Keratinocyte (primary cell): ENCODE measurements around the gene FXN. TPM values are rescaled to one million over a fixed set of nuclear protein-coding genes. Genes with fewer than 3 reads are reported as not detected.

Experiments used
- DNase-seq: peaks from one replicate; pipeline ENCODE4 v3.0.0-alpha.2; 2011; ENCODE audit warnings: low read depth, missing footprints, low spot score
- FAIRE-seq: peaks from 2 replicates; lab custom pipeline; 2011; peaks lifted over from hg19 to GRCh38; lab: Jason Lieb, UNC
- H2AFZ ChIP-seq: 2 replicates; pipeline ENCODE4 v1.6.0; 2012; ENCODE audit warnings: low read length, control low read depth, inconsistent platforms; ENCODE audit not compliant: control insufficient read depth
- H3K27ac ChIP-seq: 2 replicates; pipeline ENCODE4 v1.5.1; 2011; ENCODE audit warnings: low read length; ENCODE audit not compliant: control insufficient read depth, insufficient read depth
- H3K27me3 ChIP-seq: 3 replicates; pipeline ENCODE4 v1.6.0; 2011; ENCODE audit warnings: low read length; ENCODE audit not compliant: control insufficient read depth, insufficient read depth; ENCODE audit errors: extremely low read depth
- H3K36me3 ChIP-seq, 2 experiments: 2 replicates in 1 of 2; 3 replicates in 1 of 2; pipeline ENCODE4 v1.5.1; 2011; ENCODE audit warnings: low read length in 2 of 2, mild to moderate bottlenecking in 1 of 2; ENCODE audit not compliant: control insufficient read depth in 2 of 2, insufficient read depth in 2 of 2; ENCODE audit errors: extremely low read depth in 1 of 2
- H3K4me1 ChIP-seq: 3 replicates; pipeline ENCODE4 v1.5.1; 2011; ENCODE audit warnings: low read length; ENCODE audit not compliant: control insufficient read depth, insufficient read depth; ENCODE audit errors: extremely low read depth
- H3K4me2 ChIP-seq: 3 replicates; pipeline ENCODE4 v1.6.0; 2011; ENCODE audit warnings: low read depth, low read length; ENCODE audit not compliant: control insufficient read depth, insufficient read depth; ENCODE audit errors: extremely low read depth
- H3K4me3 ChIP-seq, 3 experiments: fragments of 200-600 bp in 1 of 3; sonication (generic) in 1 of 3; 2 replicates in 2 of 3; 3 replicates in 1 of 3; pipeline ENCODE4 v1.5.1; 2011 to 2016; ENCODE audit warnings: low read length in 3 of 3, mild to moderate bottlenecking in 3 of 3, control low read depth in 2 of 3, inconsistent platforms in 1 of 3, low read depth in 1 of 3, mixed read lengths in 1 of 3, mixed run types in 1 of 3, moderate library complexity in 1 of 3; ENCODE audit not compliant: control insufficient read depth in 2 of 3, insufficient read depth in 2 of 3; ENCODE audit errors: extremely low read depth in 1 of 3
- H3K79me2 ChIP-seq: 2 replicates; pipeline ENCODE4 v1.6.0; 2012; ENCODE audit warnings: low read length; ENCODE audit not compliant: control insufficient read depth, insufficient read depth
- H3K9ac ChIP-seq: 3 replicates; pipeline ENCODE4 v1.6.0; 2011; ENCODE audit warnings: low read length; ENCODE audit not compliant: control insufficient read depth, insufficient read depth; ENCODE audit errors: extremely low read depth
- H3K9me1 ChIP-seq: 3 replicates; pipeline ENCODE4 v1.6.0; 2011; ENCODE audit warnings: low read length; ENCODE audit not compliant: control insufficient read depth, insufficient read depth; ENCODE audit errors: extremely low read depth
- H3K9me3 ChIP-seq: 2 replicates; pipeline ENCODE4 v1.5.1; 2012; ENCODE audit warnings: low read depth, low read length; ENCODE audit not compliant: control insufficient read depth
- H4K20me1 ChIP-seq: 3 replicates; pipeline ENCODE4 v1.6.0; 2011; ENCODE audit warnings: low read length; ENCODE audit not compliant: control insufficient read depth, insufficient read depth; ENCODE audit errors: extremely low read depth
- CTCF ChIP-seq, 3 experiments: IDR thresholded peaks in 1 of 3; conservative IDR thresholded peaks in 1 of 3; optimal IDR thresholded peaks in 1 of 3; 2 replicates in 2 of 3; 3 replicates in 1 of 3; pipeline versions ENCODE3 to v1.5.1; 2011; ENCODE audit warnings: low read length in 3 of 3, mild to moderate bottlenecking in 3 of 3, moderate library complexity in 2 of 3, control low read depth in 1 of 3, inconsistent platforms in 1 of 3; ENCODE audit not compliant: insufficient read depth in 2 of 3; ENCODE audit errors: extremely low read depth in 1 of 3
- EZH2 ChIP-seq: IDR thresholded peaks from one replicate; pipeline ENCODE4 v1.6.1; 2012; ENCODE audit warnings: inconsistent platforms, mild to moderate bottlenecking, low read length, moderate library complexity
- dilution Hi-C: fragments of 300-500 bp; cut with MboI; formaldehyde crosslinking; loops from one replicate; pipeline ENCODE4 v1.7.0; 2020; ENCODE audit warnings: low sequenced_read_pairs; ENCODE audit not compliant: extremely low pct_ligation_motif_present
- polyA plus RNA-seq, 5 experiments: library from polyadenylated mRNA; depleted of rRNA in 3 of 5; stranded (reverse) in 3 of 5; stranded (forward) in 1 of 5; unstranded in 1 of 5; fragments of >200 nt; gene quantifications; 1 replicate in 1 of 5; 2 replicates in 3 of 5; 3 replicates in 1 of 5; pipeline versions ENCODE4 v1.2.1 to v1.2.3, GENCODE V29; 2011 to 2012; ENCODE audit warnings: missing spikeins in 2 of 5, low read depth in 1 of 5, low replicate concordance in 1 of 5

The FXN gene
- polyA plus RNA-seq, 1 donor (not counting 4 experiments of a cell fraction or from before 2014, with no cell fraction given) = 24.3 TPM

GRCh38 chr9:69086769-69087168 lies 51.2 kb downstream of the FXN start:
- H3K4me1 ChIP-seq = peaks cover 7% of the 10 kb centered on the region
- dilution Hi-C loops = no loop called here
- no peak for DNase-seq
- no peaks in the 10 kb centered on the region for H3K9me3 ChIP-seq
- no peak overlapping the region for H2AFZ ChIP-seq
- no peaks in the 10 kb centered on the region for H3K27me3 ChIP-seq
- H3K79me2 ChIP-seq = no peaks in the 10 kb centered on the region
- H3K27ac ChIP-seq = no peak overlapping the region
- H3K4me2 ChIP-seq = no peak overlapping the region
- H3K9ac ChIP-seq = no peak overlapping the region
- FAIRE-seq = no peak
- H3K4me3 ChIP-seq = no peak overlapping the region
- H3K36me3 ChIP-seq = no peaks in the 10 kb centered on the region
- TF ChIP-seq CTCF (optimal IDR thresholded peaks at IDR 0.05 in 1 of 3, IDR thresholded peaks at IDR 0.05 in 1 of 3, conservative IDR thresholded peaks at IDR 0.05 in 1 of 3; ENCODE audit: extremely low read depth in 1 of 3, insufficient read depth in 2 of 3, low read length in 3 of 3) (no peak), EZH2 (no peak)
- no peaks in the 10 kb centered on the region for H3K9me1 ChIP-seq
- no peaks in the 10 kb centered on the region for H4K20me1 ChIP-seq

GRCh38 chr9:69089082-69089481 lies 53.5 kb downstream of the FXN start:
- Histone ChIP-seq H3K79me2 (no peaks in the 10 kb centered on the region), H3K4me3 (no peak overlapping the region), H3K27me3 (no peaks in the 10 kb centered on the region), H3K27ac (no peak overlapping the region), H3K9ac (no peak overlapping the region), H3K36me3 (no peaks in the 10 kb centered on the region), H2AFZ (no peak overlapping the region), H4K20me1 (no peaks in the 10 kb centered on the region), H3K9me1 (no peaks in the 10 kb centered on the region), H3K4me1 (peaks cover 7% of the 10 kb centered on the region), H3K9me3 (no peaks in the 10 kb centered on the region), H3K4me2 (no peak overlapping the region)
- FAIRE-seq (no peak), DNase-seq (no peak)
- TF ChIP-seq EZH2 (no peak), CTCF (optimal IDR thresholded peaks at IDR 0.05 in 1 of 3, IDR thresholded peaks at IDR 0.05 in 1 of 3, conservative IDR thresholded peaks at IDR 0.05 in 1 of 3; ENCODE audit: extremely low read depth in 1 of 3, insufficient read depth in 2 of 3, low read length in 3 of 3) (no peak)
- dilution Hi-C loops = no loop called here
